HUES6 (cell line): Measurements from ENCODE around the gene RAB40C.

ENCODE experiments used
- H3K27ac ChIP-seq: 2 replicates; pipeline ENCODE4 v1.7.0; 2013; ENCODE audit warnings: low read depth, mild to moderate bottlenecking, low read length, inconsistent platforms
- H3K27me3 ChIP-seq: 2 replicates; pipeline ENCODE4 v1.6.1; 2013; ENCODE audit warnings: low read length; ENCODE audit not compliant: control insufficient read depth, insufficient read depth
- H3K36me3 ChIP-seq: 2 replicates; pipeline ENCODE4 v1.6.1; 2013; ENCODE audit warnings: low read length; ENCODE audit not compliant: control insufficient read depth, insufficient read depth
- H3K4me1 ChIP-seq: 2 replicates; pipeline ENCODE4 v1.6.1; 2013; ENCODE audit warnings: low read length; ENCODE audit not compliant: control insufficient read depth, insufficient read depth
- H3K4me3 ChIP-seq: 2 replicates; pipeline ENCODE4 v1.5.1; 2013; ENCODE audit warnings: low read depth, low read length
- H3K9ac ChIP-seq: one replicate; pipeline ENCODE4 v1.6.1; 2013; ENCODE audit warnings: mild to moderate bottlenecking, low read length
- H3K9me3 ChIP-seq: 2 replicates; pipeline ENCODE4 v1.6.1; 2013; ENCODE audit warnings: low read depth, low read length; ENCODE audit not compliant: control insufficient read depth, insufficient read depth

The RAB40C gene

GRCh38 chr16:560204-560700 lies 29.6 kb upstream of the RAB40C start, which contains the start of gene PRR35:
TSS of gene PRR35 (plus strand) at chr16:560394. CDS start at chr16:563295, 2,901 bp downstream.
- Histone ChIP-seq H3K9me3 (no peaks in the 10 kb centered on the region), H3K4me3 (peak within 1 kb of the TSS; percentile 49), H3K27ac (no peak within 1 kb of the TSS), H3K36me3 (no peaks in the 10 kb centered on the region), H3K27me3 (peaks cover 52% of the 10 kb centered on the region), H3K4me1 (peaks cover 7% of the 10 kb centered on the region), H3K9ac (no peak within 1 kb of the TSS)

- Histone ChIP-seq H3K4me1 (peaks cover 13% of the 10 kb centered on the region), H3K27ac (no peak overlapping the region), H3K9me3 (no peaks in the 10 kb centered on the region), H3K27me3 (peaks cover 52% of the 10 kb centered on the region), H3K36me3 (no peaks in the 10 kb centered on the region), H3K9ac (no peak overlapping the region), H3K4me3 (peak overlapping the region; percentile 18; the same call in 1 of the 2 replicates)
Observed at GRCh38 chr16:560701-561412, 29.0 kb upstream of the RAB40C start.

GRCh38 chr16:561413-561794 lies 28.5 kb upstream of the RAB40C start:
- H3K4me1 ChIP-seq = peaks cover 19% of the 10 kb centered on the region
- no peaks in the 10 kb centered on the region for H3K9me3 ChIP-seq
- no peak overlapping the region for H3K4me3 ChIP-seq
- no peak overlapping the region for H3K27ac ChIP-seq
- peaks cover 52% of the 10 kb centered on the region for H3K27me3 ChIP-seq
- H3K9ac ChIP-seq = no peak overlapping the region
- no peaks in the 10 kb centered on the region for H3K36me3 ChIP-seq

GRCh38 chr16:561957-562938 lies 27.6 kb upstream of the RAB40C start:
- Histone ChIP-seq H3K27me3 (peaks cover 52% of the 10 kb centered on the region), H3K4me3 (no peak overlapping the region), H3K9ac (no peak overlapping the region), H3K4me1 (peaks cover 26% of the 10 kb centered on the region), H3K36me3 (no peaks in the 10 kb centered on the region), H3K27ac (no peak overlapping the region), H3K9me3 (no peaks in the 10 kb centered on the region)

- Histone ChIP-seq H3K36me3 (no peaks in the 10 kb centered on the region), H3K27ac (no peak overlapping the region), H3K4me1 (peaks cover 27% of the 10 kb centered on the region), H3K4me3 (no peak overlapping the region), H3K9me3 (no peaks in the 10 kb centered on the region), H3K27me3 (peaks cover 44% of the 10 kb centered on the region), H3K9ac (no peak overlapping the region)
Observed at GRCh38 chr16:563072-563644, 26.7 kb upstream of the RAB40C start.

- Histone ChIP-seq H3K4me3 (no peak overlapping the region), H3K27me3 (peaks cover 27% of the 10 kb centered on the region), H3K27ac (no peak overlapping the region), H3K4me1 (peaks cover 28% of the 10 kb centered on the region), H3K9me3 (no peaks in the 10 kb centered on the region), H3K36me3 (no peaks in the 10 kb centered on the region), H3K9ac (no peak overlapping the region)
Observed at GRCh38 chr16:564690-565418, 25.0 kb upstream of the RAB40C start.

- H3K27ac ChIP-seq = no peak overlapping the region
- no peak overlapping the region for H3K9ac ChIP-seq
- H3K36me3 ChIP-seq = no peaks in the 10 kb centered on the region
- H3K9me3 ChIP-seq = no peaks in the 10 kb centered on the region
- H3K4me3 ChIP-seq = no peak overlapping the region
- H3K4me1 ChIP-seq = peaks cover 30% of the 10 kb centered on the region
- peaks cover 21% of the 10 kb centered on the region for H3K27me3 ChIP-seq
Observed at GRCh38 chr16:565419-566330, 24.2 kb upstream of the RAB40C start.

GRCh38 chr16:566475-567372 lies 23.1 kb upstream of the RAB40C start, which contains the start of gene NHLRC4:
TSS of gene NHLRC4 (plus strand) at chr16:567005. CDS start at chr16:568048, 1,043 bp downstream.
- H3K9ac ChIP-seq = no peak within 1 kb of the TSS
- peak within 1 kb of the TSS; percentile 21; the same call in 1 of the 2 replicates for H3K4me3 ChIP-seq

More at GRCh38 chr16:566475-567372, 23.1 kb upstream of the RAB40C start, which contains the start of gene NHLRC4:
- Histone ChIP-seq H3K27me3 (peaks cover 11% of the 10 kb centered on the region), H3K36me3 (no peaks in the 10 kb centered on the region), H3K9me3 (no peaks in the 10 kb centered on the region), H3K4me1 (peaks cover 32% of the 10 kb centered on the region), H3K27ac (no peak within 1 kb of the TSS)
